ENCODE results near the gene THNSL1.
"Not testable (repeated sequence)": the region's sequence is repeated elsewhere in the genome, so short reads cannot be mapped to it uniquely, and the experiment has no call there.

THNSL1 gene

GRCh38 chr10:25011591-25011990 is 4.8 kb upstream of the THNSL1 start:
- not testable (repeated sequence) for DNase-seq

- no peak for DNase-seq
These were observed 1.8 kb upstream of the THNSL1 start for GRCh38 chr10:25014579-25014978.

GRCh38 chr10:25015828-25016375 is 510 bp upstream of the THNSL1 start, which contains the start of gene ENKUR:
ENKUR (minus strand) TSS chr10:25016158; CDS start chr10:25015936, 222 bp downstream.
- DNase-seq = peak; percentile 91

GRCh38 chr10:25017154-25017590 is 760 bp downstream of the THNSL1 start:
- peak; percentile 22 for DNase-seq

GRCh38 chr10:25017661-25018060 is 1.2 kb downstream of the THNSL1 start:
- DNase-seq = no peak

- DNase-seq = no peak
These were observed 2.3 kb downstream of the THNSL1 start for GRCh38 chr10:25018703-25019102.

- no peak for DNase-seq
These were observed 6.9 kb downstream of the THNSL1 start for GRCh38 chr10:25023278-25023677.

- DNase-seq = no peak
These were observed 8.1 kb downstream of the THNSL1 start for GRCh38 chr10:25024528-25024927.

- DNase-seq = peak; percentile 50
These were observed 10.1 kb downstream of the THNSL1 start for GRCh38 chr10:25026463-25026862.

- peak; percentile 22 for DNase-seq
These were observed 12.3 kb downstream of the THNSL1 start for GRCh38 chr10:25028711-25029110.

GRCh38 chr10:25029519-25029918 is 13.1 kb downstream of the THNSL1 start:
- DNase-seq = no peak

- DNase-seq = no peak
These were observed 20.0 kb downstream of the THNSL1 start for GRCh38 chr10:25036381-25036780.

GRCh38 chr10:25038325-25038724 is 21.9 kb downstream of the THNSL1 start:
- no peak for DNase-seq

GRCh38 chr10:25039531-25039930 is 23.1 kb downstream of the THNSL1 start:
- no peak for DNase-seq

- DNase-seq = no peak
These were observed 30.2 kb downstream of the THNSL1 start for GRCh38 chr10:25046641-25047040.

- no peak for DNase-seq
These were observed 30.7 kb downstream of the THNSL1 start for GRCh38 chr10:25047088-25047487.

GRCh38 chr10:25047591-25048301 is 31.3 kb downstream of the THNSL1 start:
- peak; percentile 78 for DNase-seq

GRCh38 chr10:25048450-25048849 is 32.0 kb downstream of the THNSL1 start:
- DNase-seq = no peak

- peak; percentile 13 for DNase-seq
These were observed 33.6 kb downstream of the THNSL1 start for GRCh38 chr10:25049966-25050365.

- no peak for DNase-seq
These were observed 34.0 kb downstream of the THNSL1 start for GRCh38 chr10:25050402-25050801.

- DNase-seq = no peak
These were observed 35.6 kb downstream of the THNSL1 start for GRCh38 chr10:25052012-25052411.

- DNase-seq = no peak
These were observed 40.3 kb downstream of the THNSL1 start for GRCh38 chr10:25056726-25057125.

- DNase-seq = no peak
These were observed 41.5 kb downstream of the THNSL1 start for GRCh38 chr10:25057886-25058285.

GRCh38 chr10:25059990-25060389 is 43.6 kb downstream of the THNSL1 start:
- DNase-seq = peak; percentile 87

- DNase-seq = no peak
These were observed 44.7 kb downstream of the THNSL1 start for GRCh38 chr10:25061125-25061524.

All from fibroblast of skin of right biceps (primary cell).